Mesenchymal stem cell (in vitro differentiated cells and primary cell): ENCODE measurements around the gene MICOS13.

ENCODE experiments used
- DNase-seq: peaks from one replicate; pipeline ENCODE4 v3.0.0-alpha.2; 2013
- H2AFZ ChIP-seq: one replicate; pipeline ENCODE4 v1.6.1; 2013; ENCODE audit warnings: low read depth, mild to moderate bottlenecking, control low read depth, inconsistent platforms, low read length, moderate library complexity
- H2AK5ac ChIP-seq: 2 replicates; pipeline ENCODE4 v1.6.1; 2013; ENCODE audit warnings: low read length, moderate library complexity, mild to moderate bottlenecking, inconsistent platforms; ENCODE audit not compliant: severe bottlenecking
- H2BK120ac ChIP-seq: one replicate; pipeline ENCODE4 v1.6.1; 2013; ENCODE audit warnings: low read depth, mild to moderate bottlenecking, inconsistent platforms, low read length, moderate library complexity
- H2BK12ac ChIP-seq, 2 experiments: one replicate each; pipeline ENCODE4 v1.6.1; 2013; ENCODE audit warnings: inconsistent platforms in 2 of 2, low read length in 2 of 2, mild to moderate bottlenecking in 2 of 2, moderate library complexity in 2 of 2, control low read depth in 1 of 2
- H2BK15ac ChIP-seq: one replicate; pipeline ENCODE4 v1.6.1; 2013; ENCODE audit warnings: mild to moderate bottlenecking, low read depth, inconsistent platforms; ENCODE audit not compliant: poor library complexity, severe bottlenecking
- H2BK5ac ChIP-seq: 2 replicates; pipeline ENCODE4 v1.6.1; 2013; ENCODE audit warnings: low read depth, mild to moderate bottlenecking, low read length, control low read depth, inconsistent platforms; ENCODE audit not compliant: poor library complexity, severe bottlenecking
- H3K14ac ChIP-seq, 2 experiments: one replicate each; pipeline ENCODE4 v1.6.1; 2013; ENCODE audit warnings: inconsistent platforms in 2 of 2, low read length in 2 of 2, control low read depth in 1 of 2, mild to moderate bottlenecking in 1 of 2, moderate library complexity in 1 of 2
- H3K18ac ChIP-seq, 2 experiments: one replicate each; pipeline ENCODE4 v1.6.1; 2013; ENCODE audit warnings: inconsistent platforms in 2 of 2, low read length in 2 of 2, control low read depth in 1 of 2, low read depth in 1 of 2, mild to moderate bottlenecking in 1 of 2
- H3K23ac ChIP-seq, 2 experiments: one replicate each; pipeline ENCODE4 v1.6.1; 2013; ENCODE audit warnings: inconsistent platforms in 2 of 2, low read length in 2 of 2, mild to moderate bottlenecking in 2 of 2, moderate library complexity in 2 of 2, control low read depth in 1 of 2
- H3K27ac ChIP-seq: 2 replicates; pipeline ENCODE4 v1.5.1; 2013; ENCODE audit warnings: mild to moderate bottlenecking, moderate library complexity, low read length, control low read depth, inconsistent platforms; ENCODE audit not compliant: poor library complexity, severe bottlenecking
- H3K27me3 ChIP-seq, 2 experiments: 2 replicates each; pipeline versions ENCODE4 v1.6.1 to v1.7.0; 2013; ENCODE audit warnings: low read length in 2 of 2, mild to moderate bottlenecking in 2 of 2, moderate library complexity in 2 of 2, control low read depth in 1 of 2, inconsistent platforms in 1 of 2; ENCODE audit not compliant: control insufficient read depth in 1 of 2, insufficient read depth in 1 of 2
- H3K36me3 ChIP-seq, 2 experiments: 2 replicates each; pipeline versions ENCODE4 v1.6.1 to v1.7.0; 2013; ENCODE audit warnings: low read length in 2 of 2, control low read depth in 1 of 2, inconsistent platforms in 1 of 2, low read depth in 1 of 2, mild to moderate bottlenecking in 1 of 2; ENCODE audit not compliant: insufficient read depth in 2 of 2, control insufficient read depth in 1 of 2
- H3K4ac ChIP-seq, 2 experiments: one replicate each; pipeline ENCODE4 v1.6.1; 2013; ENCODE audit warnings: inconsistent platforms in 2 of 2, low read length in 2 of 2, mild to moderate bottlenecking in 2 of 2, moderate library complexity in 2 of 2, control low read depth in 1 of 2, low read depth in 1 of 2
- H3K4me1 ChIP-seq: 2 replicates; pipeline ENCODE4 v1.6.1; 2013; ENCODE audit warnings: low read depth, low read length, control low read depth; ENCODE audit not compliant: control insufficient read depth, insufficient read depth
- H3K4me2 ChIP-seq: 2 replicates; pipeline ENCODE4 v1.6.1; 2013; ENCODE audit warnings: low read length, mild to moderate bottlenecking, inconsistent platforms; ENCODE audit not compliant: poor library complexity, severe bottlenecking
- H3K4me3 ChIP-seq, 2 experiments: 2 replicates each; pipeline versions ENCODE4 v1.5.1 to v1.7.0; 2013; ENCODE audit warnings: low read length in 2 of 2, mild to moderate bottlenecking in 2 of 2, control low read depth in 1 of 2, low read depth in 1 of 2; ENCODE audit not compliant: insufficient read depth in 1 of 2
- H3K79me1 ChIP-seq: replicated peaks from 2 replicates; pipeline ENCODE4 v1.6.1; 2013; ENCODE audit warnings: mild to moderate bottlenecking, control low read depth, low read length, inconsistent platforms; ENCODE audit not compliant: poor library complexity, severe bottlenecking
- H3K9ac ChIP-seq: 2 replicates; pipeline ENCODE4 v1.7.0; 2013; ENCODE audit warnings: mild to moderate bottlenecking, low read length, moderate library complexity
- H3K9me3 ChIP-seq: 2 replicates; pipeline ENCODE4 v1.7.0; 2013; ENCODE audit warnings: mild to moderate bottlenecking, low read length; ENCODE audit not compliant: control insufficient read depth
- H4K8ac ChIP-seq: one replicate; pipeline ENCODE4 v1.6.1; 2013; ENCODE audit warnings: inconsistent platforms, mild to moderate bottlenecking, low read length, moderate library complexity
- H4K91ac ChIP-seq: one replicate; pipeline ENCODE4 v1.6.1; 2013; ENCODE audit warnings: mild to moderate bottlenecking, low read length, inconsistent platforms
- WGBS: methylation state at CpG from one replicate; pipeline ENCODE4 v1.1.7; 2013; ENCODE audit warnings: mixed read lengths; 5-methylcytosine and 5-hydroxymethylcytosine counted together

Gene MICOS13

GRCh38 chr19:5632241-5632612, 48.1 kb downstream of the MICOS13 start:
- Histone ChIP-seq H3K4me3 (peak overlapping the region in 1 of 2 experiments; percentile 36), H3K4ac (no peak overlapping the region), H4K8ac (no peak overlapping the region), H3K27ac (no peak overlapping the region), H4K91ac (no peak overlapping the region), H3K36me3 (peaks cover 21 to 34% of the 10 kb centered on the region in 2 experiments), H3K79me1 (peaks cover 2% of the 10 kb centered on the region), H3K14ac (no peak overlapping the region), H2BK120ac (no peak overlapping the region), H3K9ac (peak overlapping the region; percentile 76), H3K27me3 (no peaks in the 10 kb centered on the region), H3K23ac (peak overlapping the region in 1 of 2 experiments; percentile 64), H3K9me3 (no peaks in the 10 kb centered on the region), H3K18ac (no peak overlapping the region), H2BK12ac (no peak overlapping the region), H2BK5ac (no peak overlapping the region), H3K4me2 (no peak overlapping the region), H2BK15ac (no peak overlapping the region), H2AK5ac (no peak overlapping the region), H3K4me1 (peaks cover 7% of the 10 kb centered on the region), H2AFZ (no peak overlapping the region)
- 100% methylated on average over 4 of the region's 4 CpGs for WGBS
- DNase-seq, result no peak

GRCh38 chr19:5631567-5632240, 48.6 kb downstream of the MICOS13 start:
- H3K18ac ChIP-seq, result no peak overlapping the region
- DNase-seq, result no peak
- no peak overlapping the region for H2AFZ ChIP-seq
- H3K23ac ChIP-seq, result peak overlapping the region in 1 of 2 experiments; percentile 64
- peaks cover 10% of the 10 kb centered on the region for H3K4me1 ChIP-seq
- no peak overlapping the region for H3K27ac ChIP-seq
- H3K36me3 ChIP-seq, result peaks cover 26 to 38% of the 10 kb centered on the region in 2 experiments
- no peak overlapping the region for H3K4ac ChIP-seq
- H2BK12ac ChIP-seq, result no peak overlapping the region
- peak overlapping the region; percentile 76 for H3K9ac ChIP-seq
- no peaks in the 10 kb centered on the region for H3K27me3 ChIP-seq
- H3K9me3 ChIP-seq, result no peaks in the 10 kb centered on the region
- no peak overlapping the region for H2BK15ac ChIP-seq
- no peak overlapping the region for H2BK120ac ChIP-seq
- no peak overlapping the region for H3K14ac ChIP-seq
- H3K79me1 ChIP-seq, result peaks cover 2% of the 10 kb centered on the region
- 95% methylated on average over 8 of the region's 9 CpGs for WGBS
- H3K4me3 ChIP-seq, result peak overlapping the region in 1 of 2 experiments; percentile 36
- H2AK5ac ChIP-seq, result no peak overlapping the region
- no peak overlapping the region for H4K8ac ChIP-seq
- H4K91ac ChIP-seq, result no peak overlapping the region
- no peak overlapping the region for H2BK5ac ChIP-seq
- H3K4me2 ChIP-seq, result no peak overlapping the region

GRCh38 chr19:5628919-5629481, 51.3 kb downstream of the MICOS13 start:
- Histone ChIP-seq H3K14ac (no peak overlapping the region), H3K4me2 (no peak overlapping the region), H3K9me3 (no peaks in the 10 kb centered on the region), H2BK120ac (no peak overlapping the region), H3K36me3 (peaks cover 36 to 51% of the 10 kb centered on the region in 2 experiments), H3K9ac (peak overlapping the region; percentile 78), H3K27me3 (no peaks in the 10 kb centered on the region), H2BK12ac (no peak overlapping the region), H3K23ac (no peak overlapping the region), H3K18ac (no peak overlapping the region), H2BK5ac (no peak overlapping the region), H2BK15ac (no peak overlapping the region), H4K91ac (no peak overlapping the region), H3K4ac (no peak overlapping the region), H2AFZ (no peak overlapping the region), H4K8ac (no peak overlapping the region), H3K4me3 (peak overlapping the region in 1 of 2 experiments; percentile 24), H3K27ac (no peak overlapping the region), H3K79me1 (no peaks in the 10 kb centered on the region), H3K4me1 (peaks cover 15% of the 10 kb centered on the region), H2AK5ac (no peak overlapping the region)
- DNase-seq, result no peak
- WGBS, result 92% methylated on average over 7 of the region's 9 CpGs

GRCh38 chr19:5628461-5628860, 51.9 kb downstream of the MICOS13 start:
- Histone ChIP-seq H3K27me3 (no peaks in the 10 kb centered on the region), H2BK5ac (no peak overlapping the region), H3K4ac (no peak overlapping the region), H3K14ac (no peak overlapping the region), H2BK120ac (no peak overlapping the region), H3K27ac (no peak overlapping the region), H3K36me3 (peaks cover 36 to 51% of the 10 kb centered on the region in 2 experiments), H3K4me3 (peak overlapping the region in 1 of 2 experiments; percentile 24), H4K91ac (no peak overlapping the region), H3K79me1 (no peaks in the 10 kb centered on the region), H4K8ac (no peak overlapping the region), H2BK15ac (no peak overlapping the region), H3K9me3 (no peaks in the 10 kb centered on the region), H3K4me1 (peaks cover 15% of the 10 kb centered on the region), H2BK12ac (no peak overlapping the region), H3K4me2 (no peak overlapping the region), H3K23ac (no peak overlapping the region), H3K9ac (peak overlapping the region; percentile 78), H3K18ac (no peak overlapping the region), H2AK5ac (no peak overlapping the region), H2AFZ (no peak overlapping the region)
- peak; percentile 27 for DNase-seq
- WGBS, result 100% methylated on average over 1 of the region's 1 CpG
